BE2C (cell line): ENCODE data around the gene SSBP3.

Experiments
- DNase-seq: peaks from one replicate; pipeline ENCODE4 v3.0.0-alpha.2; 2020
- H3K27me3 ChIP-seq: fragments of 250-450 bp; sonication (Bioruptor Pico); 2 replicates; pipeline ENCODE4 v1.5.1; 2020; ENCODE audit warnings: mild to moderate bottlenecking
- H3K36me3 ChIP-seq: fragments of 250-450 bp; sonication (Bioruptor Pico); 2 replicates; pipeline ENCODE4 v1.5.1; 2020; ENCODE audit warnings: mild to moderate bottlenecking
- H3K4me1 ChIP-seq: fragments of 250-450 bp; sonication (Bioruptor Pico); 2 replicates; pipeline ENCODE4 v1.5.1; 2020
- H3K4me3 ChIP-seq: 2 replicates; pipeline ENCODE4 v1.5.1; 2011; ENCODE audit warnings: low read depth, low read length
- H3K9me3 ChIP-seq: fragments of 250-450 bp; sonication (Bioruptor Pico); 2 replicates; pipeline ENCODE4 v1.5.1; 2020
- CTCF ChIP-seq: IDR thresholded peaks from 2 replicates; pipeline ENCODE4 v1.5.1; 2012; ENCODE audit warnings: mild to moderate bottlenecking, low read depth, low read length

Gene SSBP3

GRCh38 chr1:54280651-54281050 is 125.5 kb downstream of the SSBP3 start:
- no peak for TF ChIP-seq CTCF
- H3K9me3 ChIP-seq = no peaks in the 10 kb centered on the region
- no peaks in the 10 kb centered on the region for H3K27me3 ChIP-seq
- H3K36me3 ChIP-seq = no peaks in the 10 kb centered on the region; the same call in 1 of the 2 replicates
- no peaks in the 10 kb centered on the region for H3K4me1 ChIP-seq
- no peak overlapping the region for H3K4me3 ChIP-seq
- no peak for DNase-seq

GRCh38 chr1:54279457-54279856 is 126.7 kb downstream of the SSBP3 start:
- DNase-seq = no peak
- TF ChIP-seq CTCF = no peak
- H3K36me3 ChIP-seq = no peaks in the 10 kb centered on the region; the same call in 1 of the 2 replicates

GRCh38 chr1:54278941-54279422 is 127.2 kb downstream of the SSBP3 start:
- no peaks in the 10 kb centered on the region; the same call in 1 of the 2 replicates for H3K36me3 ChIP-seq
- no peak for TF ChIP-seq CTCF
- no peak for DNase-seq
- no peak overlapping the region for H3K4me3 ChIP-seq
- no peaks in the 10 kb centered on the region for H3K27me3 ChIP-seq
- peaks cover 1% of the 10 kb centered on the region for H3K4me1 ChIP-seq
- no peaks in the 10 kb centered on the region for H3K9me3 ChIP-seq

More at GRCh38 chr1:54279457-54279856, 126.7 kb downstream of the SSBP3 start:
- Histone ChIP-seq H3K27me3 (no peaks in the 10 kb centered on the region), H3K4me3 (no peak overlapping the region), H3K9me3 (no peaks in the 10 kb centered on the region), H3K4me1 (no peaks in the 10 kb centered on the region)

- no peaks in the 10 kb centered on the region for H3K9me3 ChIP-seq
- H3K4me1 ChIP-seq = peaks cover 9% of the 10 kb centered on the region
- H3K4me3 ChIP-seq = no peak overlapping the region
- TF ChIP-seq CTCF = no peak
- DNase-seq = no peak
- no peaks in the 10 kb centered on the region for H3K27me3 ChIP-seq
- no peaks in the 10 kb centered on the region; the same call in 1 of the 2 replicates for H3K36me3 ChIP-seq
Observed at GRCh38 chr1:54277451-54278341, 128.5 kb downstream of the SSBP3 start.

- Histone ChIP-seq H3K4me3 (no peak overlapping the region), H3K9me3 (no peaks in the 10 kb centered on the region), H3K4me1 (peaks cover 11% of the 10 kb centered on the region), H3K27me3 (no peaks in the 10 kb centered on the region), H3K36me3 (no peaks in the 10 kb centered on the region; the same call in 1 of the 2 replicates)
- no peak for TF ChIP-seq CTCF
- DNase-seq = no peak
Observed at GRCh38 chr1:54276617-54277450, 129.4 kb downstream of the SSBP3 start.
